Activated CD4-positive, alpha-beta memory T cell treated with anti-CD3 and anti-CD28 coated beads for 36 hours (primary cell): ENCODE data around the gene TIGAR. TPM values are rescaled to one million over a fixed set of nuclear protein-coding genes. Genes with fewer than 3 reads are reported as not detected.

Experiments
- CTCF ChIA-PET: fragments of 350-600 bp; sonication (Branson Sonifier 250); formaldehyde crosslinking; loops from one replicate; lab custom pipeline; 2021; ENCODE audit warnings: antibody characterized with exemption, inconsistent platforms; lab: Charles Lee
- POLR2A ChIA-PET: fragments of 350-600 bp; sonication (Branson Sonifier 250); formaldehyde crosslinking; loops from one replicate; lab custom pipeline; 2021; ENCODE audit warnings: antibody characterized with exemption; lab: Charles Lee
- DNase-seq: peaks from one replicate; pipeline ENCODE4 v3.0.0-alpha.2; 2020
- H3K27ac Mint-ChIP-seq: one replicate; pipeline ENCODE4 v1.8.0; 2021; ENCODE audit warnings: mixed read lengths
- H3K27me3 Mint-ChIP-seq: one replicate; pipeline ENCODE4 v1.8.0; 2021; ENCODE audit warnings: mixed read lengths
- H3K36me3 Mint-ChIP-seq: one replicate; pipeline ENCODE4 v1.8.0; 2021; ENCODE audit warnings: mixed read lengths
- H3K4me1 Mint-ChIP-seq: one replicate; pipeline ENCODE4 v1.8.0; 2021; ENCODE audit warnings: low read depth, mixed read lengths
- H3K4me3 Mint-ChIP-seq: one replicate; pipeline ENCODE4 v1.8.0; 2021; ENCODE audit warnings: mild to moderate bottlenecking, mixed read lengths
- H3K9me3 Mint-ChIP-seq: one replicate; pipeline ENCODE4 v1.8.0; 2021; ENCODE audit warnings: mixed read lengths
- intact Hi-C: fragments of 100-400 bp; cut with micrococcal nuclease; formaldehyde crosslinking; loops from one replicate; pipeline ENCODE4 v1.15.1; 2023
- total RNA-seq, 2 experiments: library from RNA; stranded (reverse); gene quantifications; one replicate each; pipeline ENCODE4 v1.2.3, GENCODE V29; 2021

Gene TIGAR
- total RNA-seq, 2 experiments from 2014 or later, result 12.0 to 13.6 TPM

DNA sequence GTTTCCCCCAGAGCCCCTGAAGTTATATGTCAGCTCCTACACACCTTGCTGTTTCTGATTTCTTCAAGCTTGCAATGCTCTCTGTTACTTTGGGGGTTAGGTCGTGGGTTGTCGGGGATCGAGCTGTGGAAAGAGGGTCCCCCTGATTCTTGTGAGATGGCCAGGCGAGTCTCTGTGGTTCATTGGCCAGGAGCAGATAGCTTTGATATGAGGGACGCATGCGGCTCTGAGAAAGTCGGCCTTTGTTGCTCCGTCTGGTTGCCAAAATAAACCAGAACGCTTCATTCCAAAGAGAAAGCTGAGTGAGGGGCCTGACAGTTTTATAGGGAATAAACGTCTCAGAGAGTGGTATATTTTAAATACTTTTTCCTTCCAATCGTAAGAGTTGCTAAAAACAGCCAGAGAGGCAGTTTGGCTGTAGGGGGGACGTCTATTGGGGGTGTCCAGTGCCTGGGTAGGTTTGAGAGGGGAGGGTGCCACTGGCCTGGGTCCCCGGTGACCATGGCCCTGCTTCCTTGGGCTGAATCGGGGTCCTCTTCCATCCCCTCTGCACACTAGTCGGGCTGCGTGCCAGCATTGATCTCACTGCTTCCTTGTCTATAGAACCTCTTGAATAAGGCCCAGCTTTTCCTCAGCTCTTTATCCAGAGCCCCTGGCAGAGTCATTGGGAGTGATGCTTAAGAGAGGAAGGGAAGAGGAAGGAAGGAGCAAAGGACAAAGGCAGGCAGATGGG lies 28.5 kb upstream of the TIGAR start:
- Mint-ChIP-seq H3K27me3 (no peaks in the 10 kb centered on the region), H3K9me3 (no peaks in the 10 kb centered on the region), H3K27ac (peak overlapping the region; percentile 92), H3K4me3 (peak overlapping the region; percentile 59), H3K4me1 (peaks cover 87% of the 10 kb centered on the region), H3K36me3 (peaks cover 92% of the 10 kb centered on the region)
- ChIA-PET CTCF (interaction anchor here (1.4 kb wide), 1 partner anchor 16 kb away, joined by 8 read pairs; no protein-coding TSS in a partner anchor), POLR2A (interaction anchor here (0.7 to 1.3 kb wide), 4 partner anchors 14 to 406 kb away, joined by 3 to 4 read pairs (median 4); no protein-coding TSS in a partner anchor)
- intact Hi-C loops, result loop anchor here (2.0 kb wide), 1 partner anchor 28 kb away; the partner anchor contains the start of gene TIGAR
- no peak for DNase-seq

- no peaks in the 10 kb centered on the region for H3K9me3 Mint-ChIP-seq
- peak; percentile 77 for DNase-seq
- peak overlapping the region; percentile 92 for H3K27ac Mint-ChIP-seq
- intact Hi-C loops, result loop anchor here (2.0 kb wide), 1 partner anchor 27 kb away; the partner anchor contains the start of gene TIGAR
- peak overlapping the region; percentile 59 for H3K4me3 Mint-ChIP-seq
- H3K4me1 Mint-ChIP-seq, result peaks cover 81% of the 10 kb centered on the region
- ChIA-PET POLR2A (interaction anchor here (0.6 to 1.8 kb wide), 10 partner anchors 10 to 203 kb away, joined by 3 to 11 read pairs (median 3); partner anchors contain the start of gene CCND2), CTCF (interaction anchor here (1.8 to 4.0 kb wide), 3 partner anchors 17 to 407 kb away, joined by 6 to 36 read pairs (median 7); no protein-coding TSS in a partner anchor)
- H3K27me3 Mint-ChIP-seq, result no peaks in the 10 kb centered on the region
- H3K36me3 Mint-ChIP-seq, result peaks cover 92% of the 10 kb centered on the region
Measured at GRCh38 chr12:4293299-4293965, 27.6 kb upstream of the TIGAR start.

- peak overlapping the region; percentile 59 for H3K4me3 Mint-ChIP-seq
- POLR2A ChIA-PET, result interaction anchor here (0.6 to 1.8 kb wide), 7 partner anchors 10 to 202 kb away, joined by 3 to 11 read pairs (median 3); partner anchors contain the start of gene CCND2
- H3K4me1 Mint-ChIP-seq, result peaks cover 75% of the 10 kb centered on the region
- intact Hi-C loops, result loop anchor here (2.0 kb wide), 1 partner anchor 27 kb away; the partner anchor contains the start of gene TIGAR
- CTCF ChIA-PET, result interaction anchor here (1.6 to 4.0 kb wide), 4 partner anchors 11 to 408 kb away, joined by 3 to 36 read pairs (median 6); no protein-coding TSS in a partner anchor
- no peak for DNase-seq
- no peaks in the 10 kb centered on the region for H3K9me3 Mint-ChIP-seq
- no peaks in the 10 kb centered on the region for H3K27me3 Mint-ChIP-seq
- peak overlapping the region; percentile 92 for H3K27ac Mint-ChIP-seq
- H3K36me3 Mint-ChIP-seq, result peaks cover 88% of the 10 kb centered on the region
Measured at GRCh38 chr12:4293966-4294505, 27.0 kb upstream of the TIGAR start.

GRCh38 chr12:4296751-4297150 lies 24.3 kb upstream of the TIGAR start:
- H3K4me1 Mint-ChIP-seq, result peaks cover 50% of the 10 kb centered on the region
- no peaks in the 10 kb centered on the region for H3K9me3 Mint-ChIP-seq
- peak overlapping the region; percentile 66 for H3K27ac Mint-ChIP-seq
- intact Hi-C loops, result no loop called here
- DNase-seq, result no peak
- POLR2A ChIA-PET, result interaction anchor here (0.6 to 1.5 kb wide), 3 partner anchors 15 to 348 kb away, joined by 3 to 4 read pairs (median 3); no protein-coding TSS in a partner anchor
- CTCF ChIA-PET, result interaction anchor here (1.8 to 4.0 kb wide), 2 partner anchors 20 to 411 kb away, joined by 5 to 36 read pairs; no protein-coding TSS in a partner anchor
- H3K4me3 Mint-ChIP-seq, result no peak overlapping the region
- H3K27me3 Mint-ChIP-seq, result no peaks in the 10 kb centered on the region
- H3K36me3 Mint-ChIP-seq, result peaks cover 86% of the 10 kb centered on the region

GRCh38 chr12:4297617-4298016 lies 23.4 kb upstream of the TIGAR start:
- H3K9me3 Mint-ChIP-seq, result no peaks in the 10 kb centered on the region
- peaks cover 88% of the 10 kb centered on the region for H3K36me3 Mint-ChIP-seq
- no peak for DNase-seq
- ChIA-PET POLR2A (no interaction called here), CTCF (interaction anchor here (1.0 to 1.8 kb wide), 2 partner anchors 21 to 412 kb away, joined by 4 to 5 read pairs; no protein-coding TSS in a partner anchor)
- H3K4me3 Mint-ChIP-seq, result no peak overlapping the region
- intact Hi-C loops, result no loop called here
- peaks cover 41% of the 10 kb centered on the region for H3K4me1 Mint-ChIP-seq
- no peak overlapping the region for H3K27ac Mint-ChIP-seq
- no peaks in the 10 kb centered on the region for H3K27me3 Mint-ChIP-seq

- ChIA-PET CTCF (no interaction called here), POLR2A (interaction anchor here (0.6 kb wide), 1 partner anchor 162 kb away, joined by 5 read pairs; no protein-coding TSS in a partner anchor)
- no peaks in the 10 kb centered on the region for H3K9me3 Mint-ChIP-seq
- no peak for DNase-seq
- H3K4me1 Mint-ChIP-seq, result peaks cover 12% of the 10 kb centered on the region
- no peak overlapping the region for H3K27ac Mint-ChIP-seq
- no peaks in the 10 kb centered on the region for H3K27me3 Mint-ChIP-seq
- H3K4me3 Mint-ChIP-seq, result no peak overlapping the region
- intact Hi-C loops, result no loop called here
- H3K36me3 Mint-ChIP-seq, result peaks cover 76% of the 10 kb centered on the region
Measured at GRCh38 chr12:4300883-4301282, 20.1 kb upstream of the TIGAR start.

GRCh38 chr12:4301932-4302501 lies 19.0 kb upstream of the TIGAR start:
- POLR2A ChIA-PET, result no interaction called here
- Mint-ChIP-seq H3K9me3 (no peaks in the 10 kb centered on the region), H3K4me1 (peaks cover 4% of the 10 kb centered on the region)

DNA sequence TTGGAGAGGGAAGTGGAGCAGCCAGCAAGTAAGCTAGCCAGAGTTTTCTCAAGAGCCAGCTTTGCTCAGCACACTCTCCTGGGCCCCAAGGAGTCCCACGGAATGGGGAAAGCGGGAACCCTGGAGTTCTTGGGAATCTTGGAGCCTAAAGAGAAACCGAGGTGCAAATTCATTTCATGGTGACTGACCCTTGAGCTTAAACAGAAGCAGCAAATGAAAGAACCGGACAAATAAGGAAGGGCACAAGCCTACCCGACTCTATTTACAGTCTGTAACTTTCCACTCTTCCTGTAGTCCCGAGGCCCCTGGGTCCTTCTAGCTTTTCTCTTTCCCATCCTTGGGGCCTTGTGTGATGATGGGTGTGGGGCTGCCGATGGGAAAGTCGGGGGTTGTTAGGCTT lies 18.1 kb upstream of the TIGAR start:
- H3K27me3 Mint-ChIP-seq, result no peaks in the 10 kb centered on the region
- H3K4me3 Mint-ChIP-seq, result no peak overlapping the region
- H3K36me3 Mint-ChIP-seq, result peaks cover 68% of the 10 kb centered on the region
- peaks cover 5% of the 10 kb centered on the region for H3K4me1 Mint-ChIP-seq
- CTCF ChIA-PET, result no interaction called here
- no peak for DNase-seq
- intact Hi-C loops, result no loop called here
- H3K27ac Mint-ChIP-seq, result peak overlapping the region; percentile 43
- POLR2A ChIA-PET, result no interaction called here
- no peaks in the 10 kb centered on the region for H3K9me3 Mint-ChIP-seq

More at GRCh38 chr12:4301932-4302501, 19.0 kb upstream of the TIGAR start:
- intact Hi-C loops, result no loop called here
- Mint-ChIP-seq H3K27me3 (no peaks in the 10 kb centered on the region), H3K27ac (peak overlapping the region; percentile 43), H3K4me3 (no peak overlapping the region), H3K36me3 (peaks cover 72% of the 10 kb centered on the region)
- DNase-seq, result no peak
- CTCF ChIA-PET, result no interaction called here

DNA sequence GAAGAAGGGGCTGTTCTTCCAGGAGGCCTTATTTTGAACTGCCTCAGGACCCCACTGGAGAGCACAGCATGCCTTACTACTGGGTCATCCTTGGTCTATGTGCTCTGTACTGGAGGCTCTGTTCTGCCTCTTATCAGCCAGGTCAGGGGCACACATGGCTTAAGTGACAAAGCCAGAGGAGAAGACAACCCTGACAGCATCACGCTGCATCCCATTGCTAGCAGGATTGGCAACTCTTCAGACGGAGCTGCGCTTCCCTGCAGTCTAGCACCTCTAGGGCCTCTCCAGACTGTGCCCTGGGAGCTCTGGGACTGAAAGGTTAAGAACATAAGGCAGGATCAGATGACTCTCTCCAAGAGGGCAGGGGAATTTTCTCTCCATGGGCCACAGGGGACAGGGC lies 17.3 kb upstream of the TIGAR start:
- intact Hi-C loops, result no loop called here
- peaks cover 68% of the 10 kb centered on the region for H3K36me3 Mint-ChIP-seq
- DNase-seq, result no peak
- POLR2A ChIA-PET, result no interaction called here
- no peaks in the 10 kb centered on the region for H3K27me3 Mint-ChIP-seq
- H3K9me3 Mint-ChIP-seq, result no peaks in the 10 kb centered on the region
- H3K4me1 Mint-ChIP-seq, result peaks cover 2% of the 10 kb centered on the region
- CTCF ChIA-PET, result interaction anchor here (0.8 to 1.0 kb wide), 2 partner anchors 27 to 421 kb away, joined by 3 read pairs; no protein-coding TSS in a partner anchor
- H3K4me3 Mint-ChIP-seq, result no peak overlapping the region
- H3K27ac Mint-ChIP-seq, result peak overlapping the region; percentile 21

DNA sequence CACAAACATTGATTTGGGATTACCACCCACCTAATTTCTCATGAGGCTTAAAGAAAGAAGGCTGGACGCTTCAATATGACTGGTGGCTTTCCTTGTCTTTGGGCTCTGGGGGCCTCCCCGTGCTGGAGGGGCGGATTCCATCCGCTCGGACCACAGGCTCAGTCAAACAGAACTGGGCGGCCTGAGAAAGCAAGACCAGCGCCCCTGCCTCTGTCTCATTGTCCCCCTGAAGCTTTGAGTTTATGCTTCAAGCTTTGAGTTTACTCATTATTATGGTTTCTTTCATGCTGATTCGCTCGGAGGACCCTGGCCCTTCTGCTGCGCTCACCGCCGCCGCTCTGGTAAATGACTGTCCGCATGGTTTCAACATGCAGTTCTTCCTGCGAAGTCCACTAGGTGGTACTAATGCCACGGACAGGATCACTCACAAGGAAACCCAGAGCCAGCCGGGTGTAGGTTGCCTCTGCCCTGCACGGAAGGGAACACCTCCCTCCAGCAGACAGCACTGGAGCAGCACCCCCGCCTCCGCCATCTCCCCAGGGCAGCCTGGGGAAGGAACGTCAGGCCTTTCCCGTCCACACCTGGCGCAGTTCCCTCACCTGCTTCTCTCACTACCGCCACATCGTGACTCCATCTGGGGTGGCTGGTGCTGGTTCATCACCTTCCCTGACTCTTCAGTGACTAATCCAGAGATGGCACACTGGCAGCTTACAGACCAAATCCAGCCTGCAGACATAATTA lies 13.2 kb upstream of the TIGAR start:
- ChIA-PET POLR2A (no interaction called here), CTCF (no interaction called here)
- intact Hi-C loops, result no loop called here
- no peak for DNase-seq
- H3K4me1 Mint-ChIP-seq, result peaks cover 2% of the 10 kb centered on the region
- no peaks in the 10 kb centered on the region for H3K9me3 Mint-ChIP-seq
- H3K27ac Mint-ChIP-seq, result peak overlapping the region; percentile 14
- H3K4me3 Mint-ChIP-seq, result no peak overlapping the region
- H3K36me3 Mint-ChIP-seq, result peaks cover 38% of the 10 kb centered on the region
- no peaks in the 10 kb centered on the region for H3K27me3 Mint-ChIP-seq
